Measurements from ENCODE around the gene CYGB. TPM values are rescaled to one million over a fixed set of nuclear protein-coding genes. Genes with fewer than 3 reads are reported as not detected.
"Not testable (repeated sequence)": the region's sequence is repeated elsewhere in the genome, so short reads cannot be mapped to it uniquely, and the experiment has no call there.

CYGB gene
- total RNA-seq, 2 experiments from 2014 or later = not detected

DNA sequence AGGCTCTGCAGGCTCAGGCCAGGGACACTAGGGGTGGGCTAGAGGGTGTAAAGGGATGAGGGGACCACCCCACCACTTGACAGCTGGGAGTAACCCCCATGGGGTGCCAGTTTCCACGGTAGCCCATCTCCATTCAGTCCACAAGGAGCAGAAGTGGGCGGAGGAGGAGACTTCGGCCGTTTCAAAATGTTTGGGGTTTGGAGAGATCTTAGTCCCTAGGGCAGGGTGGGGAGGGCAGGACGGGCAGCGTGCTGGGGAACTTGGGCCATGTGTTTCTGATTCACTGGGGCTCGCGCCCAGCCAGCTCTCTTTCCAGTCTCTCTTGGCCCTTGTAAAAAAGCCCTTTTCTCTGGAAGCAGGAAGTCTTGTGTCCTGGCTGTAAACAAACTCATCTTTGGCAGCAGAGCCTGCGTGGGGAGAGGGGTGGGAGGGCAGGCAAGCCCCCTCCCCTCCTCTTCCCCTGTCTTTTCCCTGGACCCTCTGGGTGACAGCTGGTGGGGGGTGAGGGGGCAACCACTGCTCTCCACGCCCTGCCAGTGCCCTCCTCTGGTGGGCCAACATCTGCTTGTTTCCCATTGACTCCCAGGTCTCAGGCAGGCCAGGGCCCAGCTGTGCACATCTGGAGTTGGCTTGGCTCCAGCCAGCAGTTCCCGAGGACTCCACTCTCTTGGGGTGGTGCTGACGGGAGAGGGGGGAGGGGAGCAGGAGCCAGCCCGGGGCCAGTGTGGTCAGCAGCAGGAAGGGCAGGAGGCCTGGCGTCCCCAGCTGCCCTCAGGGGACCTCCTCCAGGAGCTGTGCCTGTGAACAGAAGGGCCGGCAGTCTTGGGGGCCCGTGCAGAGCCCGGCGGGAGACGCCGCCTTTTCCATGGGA is 8.1 kb downstream of the CYGB start:
- DNase-seq = no peak
- H3K4me1 Mint-ChIP-seq = peaks cover 24% of the 10 kb centered on the region

DNA sequence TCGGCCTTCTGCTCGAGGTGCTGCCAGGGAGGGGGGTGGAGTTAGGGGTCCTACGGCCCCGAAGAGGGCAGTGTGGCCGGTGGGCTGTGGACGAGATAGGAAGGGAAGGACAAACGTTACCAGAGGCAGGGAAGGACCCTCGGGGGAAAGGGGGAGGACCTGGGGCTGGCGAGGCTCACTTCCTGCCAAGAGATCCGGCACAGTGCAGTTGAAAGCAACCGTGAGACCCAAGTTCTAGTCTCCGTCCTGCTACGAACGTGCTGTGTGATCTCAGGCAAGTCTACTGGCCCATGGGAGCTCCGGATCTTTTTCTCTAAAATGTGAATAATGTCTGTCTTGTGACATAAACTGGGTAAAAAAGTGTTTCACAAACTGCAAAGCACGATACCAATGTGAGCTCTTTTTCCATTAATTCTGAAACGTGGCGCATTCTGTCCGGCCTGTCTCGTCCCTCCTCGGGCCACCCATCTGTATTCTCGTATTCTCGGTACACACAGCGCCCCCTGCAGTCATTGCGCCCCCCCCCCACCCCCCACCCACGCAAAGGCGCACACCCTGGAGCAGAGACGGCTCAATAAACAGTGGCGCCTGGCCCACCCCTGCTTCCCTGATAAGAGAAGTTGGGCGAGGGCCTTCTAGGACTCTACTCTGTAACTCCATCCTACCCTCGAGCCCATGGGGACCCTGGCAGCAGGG is 8.8 kb downstream of the CYGB start:
- POLR2A ChIA-PET = interaction anchor here (0.6 kb wide), 1 partner anchor 32 kb away, joined by 9 read pairs; no protein-coding TSS in a partner anchor
- Mint-ChIP-seq H3K36me3 (ENCODE audit: low read depth) (no peaks in the 10 kb centered on the region), H3K27me3 (no peaks in the 10 kb centered on the region), H3K4me1 (peaks cover 24% of the 10 kb centered on the region), H3K27ac (peak overlapping the region; percentile 51), H3K4me3 (peak overlapping the region; percentile 15), H3K9me3 (ENCODE audit: low read depth) (no peaks in the 10 kb centered on the region)
- ATAC-seq (no peak), DNase-seq (no peak)
- CTCF ChIA-PET = interaction anchor here (0.6 to 2.4 kb wide), 11 partner anchors 8 to 153 kb away, joined by 3 to 10 read pairs (median 3); no protein-coding TSS in a partner anchor
- intact Hi-C loops (cut with DNase I, micrococcal nuclease) = loop anchor here in 1 of 2 experiments (10.0 kb wide), 3 partner anchors 56 to 186 kb away; partner anchors contain the start of genes MXRA7 and ST6GALNAC2

More for the DNA sequence above, 8.1 kb downstream of the CYGB start:
- ChIA-PET CTCF (interaction anchor here (0.6 to 2.4 kb wide), 7 partner anchors 17 to 618 kb away, joined by 3 to 10 read pairs (median 3); no protein-coding TSS in a partner anchor), POLR2A (interaction anchor here (0.6 kb wide), 1 partner anchor 31 kb away, joined by 9 read pairs; no protein-coding TSS in a partner anchor)
- no peaks in the 10 kb centered on the region for H3K27me3 Mint-ChIP-seq
- ATAC-seq = no peak
- no peak overlapping the region for H3K27ac Mint-ChIP-seq
- no peaks in the 10 kb centered on the region for H3K9me3 Mint-ChIP-seq (ENCODE audit: low read depth)
- H3K4me3 Mint-ChIP-seq = no peak overlapping the region
- intact Hi-C loops (cut with DNase I, micrococcal nuclease) = loop anchor here in 1 of 2 experiments (10.0 kb wide), 3 partner anchors 55 to 185 kb away; partner anchors contain the start of genes MXRA7 and ST6GALNAC2
- H3K36me3 Mint-ChIP-seq (ENCODE audit: low read depth) = no peaks in the 10 kb centered on the region

DNA sequence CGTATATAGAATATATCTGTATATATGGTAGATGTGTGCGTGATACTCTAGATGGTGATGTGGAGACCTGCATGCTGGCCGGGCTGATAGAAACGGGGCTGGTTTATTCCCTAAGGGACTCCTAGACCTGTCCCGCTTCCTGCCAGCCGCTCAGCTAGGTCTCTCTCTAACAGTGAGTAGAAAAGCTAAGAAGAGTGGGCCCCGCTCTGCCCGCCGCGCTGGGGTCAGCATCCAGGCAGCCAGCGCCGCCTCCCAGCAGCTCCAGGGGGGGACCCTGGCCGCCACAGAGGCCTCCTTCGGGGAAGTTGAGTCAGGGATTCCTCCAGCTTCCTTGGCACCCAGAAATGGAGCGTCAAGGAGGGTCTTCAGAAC is 9.4 kb downstream of the CYGB start:
- H3K4me3 Mint-ChIP-seq = no peak overlapping the region
- intact Hi-C loops (cut with DNase I, micrococcal nuclease) = loop anchor here in 1 of 2 experiments (10.0 kb wide), 3 partner anchors 57 to 187 kb away; partner anchors contain the start of genes MXRA7 and ST6GALNAC2
- POLR2A ChIA-PET = no interaction called here

DNA sequence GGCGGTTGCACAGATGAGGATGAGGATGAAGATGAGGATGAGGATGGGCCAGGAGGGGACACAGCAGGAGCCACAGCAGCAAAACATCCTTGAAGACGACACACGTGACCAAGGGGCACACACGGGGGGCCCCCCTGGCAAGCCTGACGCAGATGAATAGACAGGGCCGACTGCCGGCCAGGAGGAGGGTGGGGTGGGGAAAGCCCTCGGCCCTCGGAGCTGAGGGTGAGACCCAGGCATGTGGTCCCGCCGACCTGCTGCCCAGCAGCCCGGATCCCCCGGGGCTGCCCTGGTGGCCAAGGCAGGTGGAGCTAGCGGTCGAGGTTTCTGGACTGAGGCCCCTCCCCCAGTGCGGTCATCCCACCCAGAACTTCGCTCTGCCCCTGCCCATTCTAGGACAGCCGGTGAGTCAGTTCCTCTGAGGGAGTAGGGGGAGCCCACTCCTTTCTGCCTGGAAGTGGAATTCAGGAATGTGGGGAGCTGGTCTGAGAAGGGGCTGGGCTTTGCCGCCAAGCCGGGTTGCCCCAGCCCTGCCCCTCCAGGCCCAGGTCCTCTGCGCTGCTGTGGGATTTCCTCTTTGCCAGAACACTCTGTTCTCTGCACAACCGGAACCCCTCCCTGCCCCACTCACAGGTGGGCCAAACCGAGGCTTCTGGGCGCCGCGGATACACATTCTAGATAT is 9.9 kb downstream of the CYGB start:
- ATAC-seq (peak; percentile 59), DNase-seq (peak; percentile 52)
- Mint-ChIP-seq H3K27me3 (no peaks in the 10 kb centered on the region), H3K4me3 (no peak overlapping the region), H3K4me1 (peaks cover 29% of the 10 kb centered on the region), H3K9me3 (ENCODE audit: low read depth) (no peaks in the 10 kb centered on the region), H3K27ac (no peak overlapping the region), H3K36me3 (ENCODE audit: low read depth) (no peaks in the 10 kb centered on the region)
- CTCF ChIA-PET = interaction anchor here (0.7 to 2.4 kb wide), 8 partner anchors 9 to 144 kb away, joined by 3 to 10 read pairs (median 3); no protein-coding TSS in a partner anchor
- intact Hi-C loops (cut with DNase I, micrococcal nuclease) = loop anchor here in 1 of 2 experiments (10.0 kb wide), 3 partner anchors 57 to 187 kb away; partner anchors contain the start of genes MXRA7 and ST6GALNAC2
- POLR2A ChIA-PET = interaction anchor here (0.6 to 0.7 kb wide), 2 partner anchors 19 to 1222 kb away, joined by 3 read pairs; no protein-coding TSS in a partner anchor

More for the DNA sequence above, 9.4 kb downstream of the CYGB start:
- Mint-ChIP-seq H3K27ac (peak overlapping the region; percentile 51), H3K9me3 (ENCODE audit: low read depth) (no peaks in the 10 kb centered on the region), H3K36me3 (ENCODE audit: low read depth) (no peaks in the 10 kb centered on the region), H3K27me3 (no peaks in the 10 kb centered on the region), H3K4me1 (peaks cover 27% of the 10 kb centered on the region)
- DNase-seq (no peak), ATAC-seq (peak; percentile 21)
- CTCF ChIA-PET = interaction anchor here (0.6 to 2.4 kb wide), 11 partner anchors 9 to 153 kb away, joined by 3 to 10 read pairs (median 3); no protein-coding TSS in a partner anchor

DNA sequence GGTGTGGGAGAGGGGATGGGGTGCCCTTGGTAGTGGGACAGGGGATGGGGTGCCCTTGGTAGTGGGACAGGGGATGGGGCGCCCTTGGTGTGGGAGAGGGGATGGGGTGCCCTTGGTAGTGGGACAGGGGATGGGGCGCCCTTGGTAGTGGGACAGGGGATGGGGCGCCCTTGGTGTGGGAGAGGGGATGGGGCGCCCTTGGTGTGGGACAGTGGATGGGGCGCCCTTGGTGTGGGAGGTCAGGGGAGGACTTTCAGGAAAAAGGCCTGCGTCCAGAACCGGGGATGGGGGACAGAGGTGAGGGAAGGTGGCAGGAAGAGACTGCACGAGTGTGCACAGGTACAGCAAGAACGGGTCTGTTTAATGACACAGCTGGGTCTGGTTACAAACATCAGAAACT is 10.5 kb downstream of the CYGB start:
- not testable (repeated sequence) for H3K4me3 Mint-ChIP-seq, H3K27ac Mint-ChIP-seq
- POLR2A ChIA-PET = interaction anchor here (0.6 to 0.7 kb wide), 2 partner anchors 20 to 1222 kb away, joined by 3 read pairs; no protein-coding TSS in a partner anchor

DNA sequence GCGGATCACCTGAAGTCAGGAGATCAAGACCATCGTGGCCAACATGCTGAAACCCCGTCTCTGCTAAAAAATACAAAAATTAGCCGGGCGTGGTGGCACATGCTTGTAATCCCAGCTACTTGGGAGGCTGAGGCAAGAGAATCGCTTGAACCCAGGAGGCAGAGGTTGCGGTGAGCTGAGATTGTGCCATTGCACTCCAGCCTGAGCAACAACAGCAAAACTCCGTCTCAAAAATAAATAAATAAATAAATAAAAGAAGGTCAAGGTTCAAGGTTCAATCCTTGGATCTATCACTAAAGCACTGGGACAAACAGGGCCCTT is 12.0 kb downstream of the CYGB start:
- DNase-seq; H3K9me3 Mint-ChIP-seq (ENCODE audit: low read depth); H3K36me3 Mint-ChIP-seq (ENCODE audit: low read depth); H3K27me3 Mint-ChIP-seq; POLR2A ChIA-PET; H3K4me3 Mint-ChIP-seq; ATAC-seq; H3K27ac Mint-ChIP-seq: not testable (repeated sequence)
- CTCF ChIA-PET = interaction anchor here (1.0 to 2.9 kb wide), 3 partner anchors 21 to 156 kb away, joined by 3 to 16 read pairs (median 6); no protein-coding TSS in a partner anchor
- intact Hi-C loops (cut with DNase I, micrococcal nuclease) = loop anchor here in 1 of 2 experiments (10.0 kb wide), 3 partner anchors 59 to 189 kb away; partner anchors contain the start of genes MXRA7 and ST6GALNAC2
- H3K4me1 Mint-ChIP-seq = peaks cover 27% of the 10 kb centered on the region

More for the DNA sequence above, 10.5 kb downstream of the CYGB start:
- not testable (repeated sequence) for H3K36me3 Mint-ChIP-seq (ENCODE audit: low read depth); H3K27me3 Mint-ChIP-seq; H3K9me3 Mint-ChIP-seq (ENCODE audit: low read depth); DNase-seq; ATAC-seq
- intact Hi-C loops (cut with DNase I, micrococcal nuclease) = loop anchor here in 1 of 2 experiments (10.0 kb wide), 3 partner anchors 58 to 188 kb away; partner anchors contain the start of genes MXRA7 and ST6GALNAC2
- H3K4me1 Mint-ChIP-seq = peaks cover 29% of the 10 kb centered on the region
- CTCF ChIA-PET = interaction anchor here (0.7 to 2.4 kb wide), 4 partner anchors 10 to 97 kb away, joined by 3 to 10 read pairs (median 4); no protein-coding TSS in a partner anchor

DNA sequence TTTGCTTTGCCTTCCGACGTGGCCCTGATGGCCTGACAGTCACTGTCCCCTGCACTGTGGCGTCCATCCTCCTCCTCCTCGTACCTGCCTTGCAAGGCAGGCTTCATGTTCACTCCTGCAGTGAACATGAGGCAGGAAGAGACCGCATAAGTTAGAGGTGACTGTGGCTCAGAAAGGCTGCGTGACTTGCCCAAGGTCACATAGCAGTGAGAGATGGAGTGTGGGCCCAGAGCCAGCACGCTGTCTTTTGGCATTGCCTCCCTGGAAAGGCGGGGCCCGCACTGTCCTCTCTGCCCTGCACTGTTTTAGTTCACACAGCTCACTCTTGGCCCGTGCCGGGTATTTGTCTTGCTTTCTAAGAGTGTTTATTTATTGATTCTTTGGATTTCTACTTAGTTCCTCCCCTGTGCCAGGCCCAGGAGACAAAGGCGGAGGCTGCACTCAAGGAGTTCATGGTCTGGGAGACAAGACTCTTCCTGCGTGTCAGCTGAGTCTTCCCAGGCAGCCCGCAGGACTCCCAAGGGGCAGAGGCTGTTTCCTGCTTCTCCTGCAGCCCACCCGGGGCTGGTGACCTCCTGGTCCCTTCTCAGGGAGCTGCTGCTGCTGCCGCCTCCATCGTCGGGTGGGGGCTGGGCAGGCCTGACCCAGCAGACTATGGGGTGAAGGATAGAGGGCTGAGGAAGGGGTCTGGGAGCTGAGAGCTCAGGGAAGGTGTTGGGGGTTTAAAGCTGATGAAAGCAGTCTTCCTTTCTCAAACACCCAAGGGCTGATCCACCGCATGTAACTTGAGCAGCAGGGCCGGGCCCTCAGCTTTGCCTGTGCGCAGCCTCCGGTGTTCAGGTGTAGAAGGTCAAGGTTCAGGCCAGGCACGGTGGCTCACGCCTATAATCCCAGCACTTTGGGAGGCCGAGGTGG is 12.7 kb downstream of the CYGB start:
- no peak for ATAC-seq
- DNase-seq = no peak
- H3K4me3 Mint-ChIP-seq = no peak overlapping the region
- POLR2A ChIA-PET = no interaction called here
- no peaks in the 10 kb centered on the region for H3K27me3 Mint-ChIP-seq
- intact Hi-C loops (cut with DNase I, micrococcal nuclease) = loop anchor here in 1 of 2 experiments (10.0 kb wide), 3 partner anchors 60 to 190 kb away; partner anchors contain the start of genes MXRA7 and ST6GALNAC2
- no peaks in the 10 kb centered on the region for H3K9me3 Mint-ChIP-seq (ENCODE audit: low read depth)
- H3K36me3 Mint-ChIP-seq (ENCODE audit: low read depth) = no peaks in the 10 kb centered on the region
- no peak overlapping the region for H3K27ac Mint-ChIP-seq
- CTCF ChIA-PET = interaction anchor here (0.6 to 3.3 kb wide), 7 partner anchors 12 to 157 kb away, joined by 3 to 44 read pairs (median 5); no protein-coding TSS in a partner anchor
- H3K4me1 Mint-ChIP-seq = peaks cover 23% of the 10 kb centered on the region

DNA sequence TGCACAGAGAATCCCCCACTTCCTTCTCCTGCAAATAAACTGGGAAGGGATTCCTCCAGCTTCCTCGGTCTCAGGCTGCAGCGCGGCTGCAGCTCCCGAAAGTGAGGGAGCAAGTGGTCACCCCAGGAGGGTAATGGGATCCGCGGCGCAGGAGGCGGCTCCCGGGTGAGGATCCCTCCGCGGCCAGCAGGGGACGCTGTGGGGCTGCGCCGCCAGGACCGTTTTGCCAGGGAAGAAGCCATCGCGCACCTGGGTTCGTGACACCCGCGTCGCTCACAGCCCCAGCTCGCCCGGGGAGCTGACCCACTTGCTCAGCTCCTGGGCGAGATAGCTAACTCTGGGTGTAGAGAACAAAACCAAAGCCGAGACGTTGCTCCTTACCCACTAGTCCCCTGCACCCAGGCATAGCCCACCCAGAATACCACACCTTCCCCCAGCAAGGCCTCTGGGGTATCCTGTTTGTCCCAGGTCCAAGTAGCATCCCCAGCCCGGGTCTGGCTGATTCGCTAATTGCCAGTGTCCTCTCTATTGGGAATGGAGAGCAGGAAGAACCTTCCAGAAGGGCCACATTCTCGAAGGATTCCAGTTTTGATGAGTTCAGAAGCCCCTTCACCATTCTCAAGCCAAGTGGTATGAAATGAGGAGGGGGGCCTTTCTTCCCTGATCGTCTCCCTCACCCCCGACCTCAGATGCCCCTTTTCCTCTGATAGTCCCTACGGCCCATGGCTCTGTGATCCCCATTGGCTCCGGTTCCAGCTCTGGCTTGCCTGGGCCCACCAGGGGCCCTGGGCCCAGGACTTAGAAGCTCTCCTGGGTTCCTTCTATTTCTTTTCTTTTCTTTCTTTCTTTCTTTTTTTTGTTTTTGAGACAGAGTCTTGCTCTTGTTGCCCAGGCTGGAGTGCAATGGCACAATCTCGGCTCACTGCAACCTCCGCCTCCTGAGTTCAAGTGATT is 14.1 kb downstream of the CYGB start:
- ATAC-seq (peak; percentile 89), DNase-seq (peak; percentile 89)
- Mint-ChIP-seq H3K9me3 (ENCODE audit: low read depth) (no peaks in the 10 kb centered on the region), H3K27me3 (no peaks in the 10 kb centered on the region), H3K4me1 (peaks cover 13% of the 10 kb centered on the region), H3K4me3 (no peak overlapping the region), H3K36me3 (ENCODE audit: low read depth) (no peaks in the 10 kb centered on the region), H3K27ac (no peak overlapping the region)
- intact Hi-C loops (cut with DNase I, micrococcal nuclease) = loop anchor here (1.0 to 10.0 kb wide), 9 partner anchors 24 to 191 kb away; partner anchors contain the start of genes ST6GALNAC2 (in 2 of the 2) and MXRA7 (in 1 of the 2)
- POLR2A ChIA-PET = interaction anchor here (0.6 to 1.2 kb wide), 2 partner anchors 35 to 194 kb away, joined by 3 read pairs; no protein-coding TSS in a partner anchor
- CTCF ChIA-PET = interaction anchor here (0.6 to 3.3 kb wide), 34 partner anchors 8 to 223 kb away, joined by 3 to 44 read pairs (median 4); partner anchors contain the start of genes PRCD and ST6GALNAC2
